Suprapubic skin (tissue), 3 donors: Measurements from ENCODE around the gene PA2G4.

Source experiments
- EP300 ChIP-seq: sonication (generic); formaldehyde crosslinking; IDR thresholded peaks from one replicate; pipeline ENCODE4 v1.6.1; 2017; ENCODE audit warnings: antibody characterized with exemption
- POLR2A ChIP-seq, 2 donors: fragments of 450-650 bp; IDR thresholded peaks; one replicate each; pipeline ENCODE4 v1.6.1; 2017; ENCODE audit warnings: antibody characterized with exemption in 2 of 2, mild to moderate bottlenecking in 2 of 2, moderate library complexity in 2 of 2
- TF ChIP-seq, protein P1 (sequence below), 2 donors: fragments of 200-600 bp in 1 of 2; fragments of 450-650 bp in 1 of 2; sonication (generic) in 1 of 2; IDR thresholded peaks; one replicate each; pipeline ENCODE4 v1.5.1; 2016 to 2019; ENCODE audit warnings: antibody characterized with exemption in 2 of 2, mild to moderate bottlenecking in 1 of 2, moderate library complexity in 1 of 2

- TF ChIP-seq, protein P1, sequence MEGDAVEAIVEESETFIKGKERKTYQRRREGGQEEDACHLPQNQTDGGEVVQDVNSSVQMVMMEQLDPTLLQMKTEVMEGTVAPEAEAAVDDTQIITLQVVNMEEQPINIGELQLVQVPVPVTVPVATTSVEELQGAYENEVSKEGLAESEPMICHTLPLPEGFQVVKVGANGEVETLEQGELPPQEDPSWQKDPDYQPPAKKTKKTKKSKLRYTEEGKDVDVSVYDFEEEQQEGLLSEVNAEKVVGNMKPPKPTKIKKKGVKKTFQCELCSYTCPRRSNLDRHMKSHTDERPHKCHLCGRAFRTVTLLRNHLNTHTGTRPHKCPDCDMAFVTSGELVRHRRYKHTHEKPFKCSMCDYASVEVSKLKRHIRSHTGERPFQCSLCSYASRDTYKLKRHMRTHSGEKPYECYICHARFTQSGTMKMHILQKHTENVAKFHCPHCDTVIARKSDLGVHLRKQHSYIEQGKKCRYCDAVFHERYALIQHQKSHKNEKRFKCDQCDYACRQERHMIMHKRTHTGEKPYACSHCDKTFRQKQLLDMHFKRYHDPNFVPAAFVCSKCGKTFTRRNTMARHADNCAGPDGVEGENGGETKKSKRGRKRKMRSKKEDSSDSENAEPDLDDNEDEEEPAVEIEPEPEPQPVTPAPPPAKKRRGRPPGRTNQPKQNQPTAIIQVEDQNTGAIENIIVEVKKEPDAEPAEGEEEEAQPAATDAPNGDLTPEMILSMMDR (IDR thresholded peaks at IDR 0.05): no peak
- no peak for TF ChIP-seq POLR2A (IDR thresholded peaks at IDR 0.05)
- no peak for TF ChIP-seq EP300
Observed at GRCh38 chr12:56153678-56154065, 49.3 kb downstream of the PA2G4 start.
